ENCODE data around the gene SRPK2. TPM values are rescaled to one million over a fixed set of nuclear protein-coding genes. Genes with fewer than 3 reads are reported as not detected.

SRPK2 gene
- polyA plus RNA-seq, 1 of the 3 experiments (the other 2 are of a cell fraction), result 15.4 TPM

DNA sequence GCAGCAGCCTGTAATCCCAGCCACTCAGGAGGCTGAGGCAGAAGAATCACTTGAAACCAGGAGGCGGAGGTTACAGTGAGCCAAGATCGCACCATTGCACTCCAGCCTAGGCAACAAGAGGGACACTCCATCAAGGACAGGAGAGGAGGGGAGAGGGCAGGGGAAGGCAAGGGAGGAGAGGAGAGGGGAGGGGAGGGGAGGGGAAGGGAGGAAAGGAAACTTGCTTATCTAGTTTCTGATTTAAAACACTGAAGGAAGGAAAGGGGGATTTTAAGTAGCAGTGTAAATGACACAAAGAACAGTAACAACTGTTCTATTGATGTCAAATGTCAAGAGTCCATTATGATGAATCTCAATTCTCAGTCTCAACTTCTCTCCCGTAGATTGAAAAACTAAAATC, 43.7 kb downstream of the SRPK2 start:
- POLR2A ChIA-PET, result no interaction called here
- Histone ChIP-seq H3K4me3 (ENCODE audit: low read depth in 2 of 2, low read length in 1 of 2) (no peak overlapping the region), H4K20me1 (ENCODE audit: insufficient read depth) (peaks cover 90% of the 10 kb centered on the region), H2AFZ (ENCODE audit: low read depth) (no peak overlapping the region), H3K9ac (no peak overlapping the region), H3K9me2 (no peaks in the 10 kb centered on the region), H3K4me2 (no peak overlapping the region), H3K27ac (ENCODE audit: low read depth in 2 of 2, low read length in 1 of 2) (no peak overlapping the region), H3F3A (replicated peaks; ENCODE audit: insufficient read depth) (peaks cover 15% of the 10 kb centered on the region), H3K4me1 (ENCODE audit: control insufficient read depth in 1 of 2, insufficient read depth in 2 of 2, low read depth in 1 of 2, low read length in 1 of 2) (no peaks in the 10 kb centered on the region), H3K36me3 (replicated peaks in 1 of 2; ENCODE audit: control insufficient read depth in 1 of 2, insufficient read depth in 2 of 2, low read length in 1 of 2) (peaks cover 0 to 4% of the 10 kb centered on the region in 2 experiments), H3K9me3 (no peaks in the 10 kb centered on the region), H3K27me3 (ENCODE audit: insufficient read depth) (no peaks in the 10 kb centered on the region), H3K79me2 (ENCODE audit: insufficient read depth) (peaks cover 100% of the 10 kb centered on the region)
- WGBS (ENCODE audit: low lambda C conversion rate), result over 99% methylated on average over 3 of the region's 3 CpGs
- TF ChIP-seq NFIC (IDR thresholded peaks at IDR 0.05; ENCODE audit: borderline replicate concordance), result no peak
- TF ChIP-seq GABPA (IDR thresholded peaks at IDR 0.05; ENCODE audit: low read depth), result no peak
- no peak for TF ChIP-seq RFX5 (IDR thresholded peaks at IDR 0.05; ENCODE audit: low read length)
- TF ChIP-seq EP300 (IDR thresholded peaks at IDR 0.05; ENCODE audit: borderline replicate concordance in 1 of 2, low read depth in 1 of 2, low read length in 1 of 2), result no peak
- TF ChIP-seq MXI1 (IDR thresholded peaks at IDR 0.05; ENCODE audit: low read depth, low read length), result no peak
- TF ChIP-seq, protein P1, sequence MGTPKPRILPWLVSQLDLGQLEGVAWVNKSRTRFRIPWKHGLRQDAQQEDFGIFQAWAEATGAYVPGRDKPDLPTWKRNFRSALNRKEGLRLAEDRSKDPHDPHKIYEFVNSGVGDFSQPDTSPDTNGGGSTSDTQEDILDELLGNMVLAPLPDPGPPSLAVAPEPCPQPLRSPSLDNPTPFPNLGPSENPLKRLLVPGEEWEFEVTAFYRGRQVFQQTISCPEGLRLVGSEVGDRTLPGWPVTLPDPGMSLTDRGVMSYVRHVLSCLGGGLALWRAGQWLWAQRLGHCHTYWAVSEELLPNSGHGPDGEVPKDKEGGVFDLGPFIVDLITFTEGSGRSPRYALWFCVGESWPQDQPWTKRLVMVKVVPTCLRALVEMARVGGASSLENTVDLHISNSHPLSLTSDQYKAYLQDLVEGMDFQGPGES (IDR thresholded peaks at IDR 0.05; ENCODE audit: low read depth, low read length), result no peak
- TF ChIP-seq FOXJ3 (CRISPR knock-in tag; IDR thresholded peaks at IDR 0.05), result no peak
- TF ChIP-seq, protein P2, sequence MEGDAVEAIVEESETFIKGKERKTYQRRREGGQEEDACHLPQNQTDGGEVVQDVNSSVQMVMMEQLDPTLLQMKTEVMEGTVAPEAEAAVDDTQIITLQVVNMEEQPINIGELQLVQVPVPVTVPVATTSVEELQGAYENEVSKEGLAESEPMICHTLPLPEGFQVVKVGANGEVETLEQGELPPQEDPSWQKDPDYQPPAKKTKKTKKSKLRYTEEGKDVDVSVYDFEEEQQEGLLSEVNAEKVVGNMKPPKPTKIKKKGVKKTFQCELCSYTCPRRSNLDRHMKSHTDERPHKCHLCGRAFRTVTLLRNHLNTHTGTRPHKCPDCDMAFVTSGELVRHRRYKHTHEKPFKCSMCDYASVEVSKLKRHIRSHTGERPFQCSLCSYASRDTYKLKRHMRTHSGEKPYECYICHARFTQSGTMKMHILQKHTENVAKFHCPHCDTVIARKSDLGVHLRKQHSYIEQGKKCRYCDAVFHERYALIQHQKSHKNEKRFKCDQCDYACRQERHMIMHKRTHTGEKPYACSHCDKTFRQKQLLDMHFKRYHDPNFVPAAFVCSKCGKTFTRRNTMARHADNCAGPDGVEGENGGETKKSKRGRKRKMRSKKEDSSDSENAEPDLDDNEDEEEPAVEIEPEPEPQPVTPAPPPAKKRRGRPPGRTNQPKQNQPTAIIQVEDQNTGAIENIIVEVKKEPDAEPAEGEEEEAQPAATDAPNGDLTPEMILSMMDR (IDR thresholded peaks at IDR 0.05), result no peak
- DNase-seq, result no peak
- CTCF ChIA-PET, result interaction anchor here (0.9 to 1.8 kb wide), 5 partner anchors 12 to 337 kb away, joined by 3 to 6 read pairs (median 3); no protein-coding TSS in a partner anchor

DNA sequence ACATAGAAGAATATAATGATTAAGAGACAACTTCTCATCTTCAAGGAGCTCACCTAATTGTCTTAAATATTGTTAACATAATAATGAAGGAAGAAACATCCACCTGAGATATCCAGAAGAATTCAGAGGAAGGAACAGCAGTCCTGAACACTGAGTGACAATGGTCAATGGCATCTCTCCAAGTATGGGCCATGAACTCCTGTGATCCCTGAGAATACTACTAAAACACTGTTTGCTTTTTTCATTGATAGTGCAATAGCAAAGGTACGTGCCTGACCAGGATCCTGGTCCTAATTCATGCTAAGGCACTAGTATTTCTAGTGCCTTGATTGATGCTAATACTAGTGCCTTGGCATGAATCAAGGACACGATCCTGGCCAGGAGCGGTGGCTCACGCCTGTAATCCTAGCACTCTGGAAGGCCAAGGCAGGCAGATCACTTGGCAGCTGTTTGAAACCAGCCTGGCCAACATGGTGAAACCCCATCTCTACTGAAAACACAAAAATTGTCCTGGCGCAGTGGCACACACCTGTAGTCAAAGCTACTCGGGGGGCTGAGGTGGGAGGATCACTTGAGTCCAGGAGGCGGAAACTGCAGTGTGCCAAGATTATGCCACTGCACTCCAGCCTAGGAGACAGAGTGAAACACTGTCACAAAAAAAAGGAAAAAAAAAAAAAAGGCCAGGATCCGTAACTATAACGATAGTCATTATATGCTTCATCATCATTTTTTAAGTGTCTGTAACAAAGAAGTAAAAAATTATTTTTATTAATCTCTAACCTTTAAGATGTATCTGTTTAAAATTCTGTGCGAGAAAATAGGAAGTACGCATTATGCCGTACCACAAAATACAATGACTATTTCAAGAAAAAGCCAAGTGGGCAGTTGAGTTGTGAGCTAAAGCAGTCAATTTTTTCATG, 49.1 kb downstream of the SRPK2 start:
- Histone ChIP-seq H2AFZ (ENCODE audit: low read depth) (no peak overlapping the region), H3K27me3 (ENCODE audit: insufficient read depth) (no peaks in the 10 kb centered on the region), H4K20me1 (ENCODE audit: insufficient read depth) (peaks cover 87% of the 10 kb centered on the region), H3K4me2 (no peak overlapping the region), H3K4me1 (ENCODE audit: control insufficient read depth in 1 of 2, insufficient read depth in 2 of 2, low read depth in 1 of 2, low read length in 1 of 2) (no peaks in the 10 kb centered on the region), H3K27ac (ENCODE audit: low read depth in 2 of 2, low read length in 1 of 2) (no peak overlapping the region), H3K36me3 (replicated peaks in 1 of 2; ENCODE audit: control insufficient read depth in 1 of 2, insufficient read depth in 2 of 2, low read length in 1 of 2) (peaks cover 0 to 9% of the 10 kb centered on the region in 2 experiments), H3K9me3 (no peaks in the 10 kb centered on the region), H3K9me2 (no peaks in the 10 kb centered on the region), H3K79me2 (ENCODE audit: insufficient read depth) (peaks cover 97% of the 10 kb centered on the region), H3F3A (replicated peaks; ENCODE audit: insufficient read depth) (peaks cover 30% of the 10 kb centered on the region), H3K9ac (no peak overlapping the region), H3K4me3 (ENCODE audit: low read depth in 2 of 2, low read length in 1 of 2) (no peak overlapping the region)
- DNase-seq, result no peak
- WGBS (ENCODE audit: low lambda C conversion rate), result 98% methylated on average over 12 of the region's 12 CpGs
- ChIA-PET CTCF (interaction anchor here (0.7 to 1.3 kb wide), 2 partner anchors 16 to 198 kb away, joined by 3 read pairs; no protein-coding TSS in a partner anchor), POLR2A (no interaction called here)
- no peak for TF ChIP-seq GABPA (IDR thresholded peaks at IDR 0.05; ENCODE audit: low read depth)

Data from SK-N-SH (cell line).